Bronchial epithelial cell (primary cell): ENCODE results near the gene ADGRV1. TPM values are rescaled to one million over a fixed set of nuclear protein-coding genes. Genes with fewer than 3 reads are reported as not detected.

ENCODE experiments used
- DNase-seq: peaks from one replicate; pipeline ENCODE4 v3.0.0-alpha.2; 2010; ENCODE audit warnings: low read depth
- FAIRE-seq: peaks from 2 replicates; lab custom pipeline; 2011; peaks lifted over from hg19 to GRCh38; lab: Jason Lieb, UNC
- H3K27me3 ChIP-seq: 2 replicates; pipeline ENCODE4 v1.5.1; 2011; ENCODE audit warnings: low read length; ENCODE audit not compliant: control insufficient read depth, insufficient read depth
- H3K36me3 ChIP-seq: 2 replicates; pipeline ENCODE4 v1.5.1; 2011; ENCODE audit warnings: low read length; ENCODE audit not compliant: control insufficient read depth, insufficient read depth
- H3K4me3 ChIP-seq: 2 replicates; pipeline ENCODE4 v1.5.1; 2011; ENCODE audit warnings: mild to moderate bottlenecking, low read depth, low read length, control low read depth
- CTCF ChIP-seq: IDR thresholded peaks from 2 replicates; pipeline ENCODE4 v1.5.1; 2011; ENCODE audit warnings: mild to moderate bottlenecking, moderate library complexity, low read length, control low read depth, inconsistent platforms; ENCODE audit not compliant: insufficient read depth, severe bottlenecking
- total RNA-seq: library from RNA; depleted of rRNA; stranded (reverse); fragments of >200 nt; gene quantifications from 2 replicates; pipeline ENCODE4 v1.2.1, GENCODE V29; 2014

ADGRV1 gene
- total RNA-seq, 1 donor from 2014 or later, result 1.6 TPM

GRCh38 chr5:91130759-91131158, 572.2 kb downstream of the ADGRV1 start:
- no peak for FAIRE-seq

GRCh38 chr5:91132550-91132949, 574.0 kb downstream of the ADGRV1 start:
- no peak for TF ChIP-seq CTCF
- FAIRE-seq (no peak), DNase-seq (peak; percentile 45)
- H3K36me3 ChIP-seq, result no peaks in the 10 kb centered on the region
- no peaks in the 10 kb centered on the region for H3K27me3 ChIP-seq
- H3K4me3 ChIP-seq, result no peak overlapping the region

More at GRCh38 chr5:91130759-91131158, 572.2 kb downstream of the ADGRV1 start:
- no peak for DNase-seq
- Histone ChIP-seq H3K4me3 (no peak overlapping the region), H3K27me3 (no peaks in the 10 kb centered on the region), H3K36me3 (no peaks in the 10 kb centered on the region)
- no peak for TF ChIP-seq CTCF

DNA sequence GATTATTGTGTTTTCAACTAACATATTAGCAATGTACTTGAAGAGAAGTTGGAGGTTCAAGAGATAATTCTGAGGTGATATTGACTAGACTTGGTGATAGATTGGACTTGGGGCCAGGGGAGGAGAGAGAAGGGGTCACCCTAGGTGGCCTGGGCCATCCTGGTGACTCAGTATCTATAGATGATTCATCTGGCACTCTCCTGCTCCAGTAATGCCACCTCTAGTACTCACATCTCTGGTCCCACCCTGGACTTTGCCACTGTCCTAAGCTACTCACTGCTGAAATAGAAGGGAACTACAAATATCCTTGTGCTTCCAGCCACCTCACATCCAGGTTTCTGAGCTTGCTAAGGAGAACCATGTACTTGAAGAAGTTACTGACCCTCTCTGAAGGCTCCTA, 574.6 kb downstream of the ADGRV1 start:
- FAIRE-seq (no peak), DNase-seq (no peak)
- Histone ChIP-seq H3K27me3 (no peaks in the 10 kb centered on the region), H3K4me3 (no peak overlapping the region), H3K36me3 (no peaks in the 10 kb centered on the region)
- no peak for TF ChIP-seq CTCF

DNA sequence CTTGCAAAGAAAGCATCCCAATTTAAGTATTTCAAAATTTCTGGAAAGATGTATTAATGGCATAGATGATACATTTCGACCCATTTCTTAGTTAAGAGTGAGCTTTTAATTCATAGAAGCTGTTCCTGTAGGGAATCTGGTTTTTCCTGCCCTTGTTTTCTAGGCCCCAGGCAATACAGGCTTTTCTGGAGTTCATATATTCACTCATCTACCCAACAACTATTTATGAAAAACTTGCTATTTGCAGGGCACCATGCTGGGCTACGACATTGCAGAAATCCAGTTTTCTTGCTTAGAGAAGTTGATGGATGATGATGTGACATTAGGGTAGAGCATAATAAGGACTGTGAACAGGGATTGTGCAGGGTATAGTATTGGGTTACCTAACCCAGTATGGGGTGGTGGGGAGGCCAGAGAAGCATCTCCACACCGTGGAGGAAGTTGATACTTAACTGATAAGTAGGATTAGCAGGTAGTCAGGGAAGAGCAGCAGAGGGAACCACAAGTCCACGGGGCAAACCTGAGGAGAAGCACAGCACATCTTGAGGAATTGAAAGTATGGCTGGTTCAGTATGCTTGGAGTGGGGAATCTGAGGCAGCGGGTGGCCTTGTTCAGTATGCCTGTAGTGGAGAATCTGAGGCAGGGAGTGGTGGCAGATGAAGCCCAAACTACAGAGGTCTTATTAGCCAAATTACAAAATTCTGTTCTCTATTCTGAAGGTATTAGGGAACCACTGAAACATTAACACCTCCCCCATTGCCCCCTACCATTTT, 577.1 kb downstream of the ADGRV1 start:
- Histone ChIP-seq H3K27me3 (no peaks in the 10 kb centered on the region), H3K4me3 (no peak overlapping the region), H3K36me3 (no peaks in the 10 kb centered on the region)
- FAIRE-seq (no peak), DNase-seq (no peak)
- no peak for TF ChIP-seq CTCF

DNA sequence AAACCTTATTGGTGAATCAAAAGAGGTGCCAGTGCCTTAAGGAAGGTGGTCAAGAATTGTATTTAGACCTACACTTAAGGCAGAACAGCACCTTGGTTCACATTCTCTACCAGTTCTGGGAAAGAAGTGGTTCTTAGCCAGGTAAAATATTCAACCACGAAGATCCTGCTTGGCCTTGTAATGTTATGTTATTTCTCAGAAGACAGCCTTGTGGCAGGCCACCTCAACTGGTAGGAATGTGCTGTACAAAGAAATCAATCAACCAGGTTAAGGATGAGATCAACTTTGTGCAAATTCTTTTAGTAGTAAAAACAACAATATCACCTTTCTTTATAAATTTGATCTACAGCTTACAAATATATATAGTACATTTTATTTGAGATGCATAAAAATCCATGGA, 577.7 kb downstream of the ADGRV1 start:
- no peaks in the 10 kb centered on the region for H3K27me3 ChIP-seq
- TF ChIP-seq CTCF, result peak; percentile 3
- no peak for FAIRE-seq
- DNase-seq, result peak; percentile 80
- H3K4me3 ChIP-seq, result no peak overlapping the region
- H3K36me3 ChIP-seq, result no peaks in the 10 kb centered on the region
